Body of pancreas (tissue), 4 donors: Measurements from ENCODE around the gene CDKAL1.

ENCODE experiments used
- POLR2A ChIP-seq, 3 donors: fragments of 450-650 bp; IDR thresholded peaks; one replicate each; pipeline ENCODE4 v1.6.1; 2016; ENCODE audit warnings: antibody characterized with exemption in 3 of 3, mild to moderate bottlenecking in 2 of 3
- TF ChIP-seq, protein P1 (sequence below), 7 experiments: fragments of 450-650 bp in 4 of 7; fragments of 200-600 bp in 3 of 7; sonication (generic) in 3 of 7; IDR thresholded peaks; one replicate each; pipeline ENCODE4 v1.5.1; 2016 to 2019; ENCODE audit warnings: antibody characterized with exemption in 7 of 7

DNA sequence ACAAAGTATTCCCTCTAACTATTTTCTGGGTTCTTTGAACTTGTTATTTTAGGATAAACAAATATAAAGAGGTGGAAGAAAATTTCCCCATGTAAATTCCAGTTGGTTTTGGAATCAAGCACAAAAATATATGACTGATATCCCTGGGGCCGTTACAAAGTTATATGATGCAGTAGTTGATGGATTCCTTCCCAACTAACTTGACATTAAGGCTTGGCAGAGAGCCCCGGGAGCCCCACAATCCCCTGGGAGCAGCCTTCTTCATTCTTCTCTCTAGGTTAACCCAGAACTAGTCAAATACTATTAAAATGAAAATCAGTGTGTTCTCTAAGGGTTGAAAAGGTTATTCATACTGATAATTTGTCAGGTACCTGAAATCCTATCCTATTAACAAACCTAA is 550.4 kb downstream of the CDKAL1 start:
- TF ChIP-seq, protein P1, sequence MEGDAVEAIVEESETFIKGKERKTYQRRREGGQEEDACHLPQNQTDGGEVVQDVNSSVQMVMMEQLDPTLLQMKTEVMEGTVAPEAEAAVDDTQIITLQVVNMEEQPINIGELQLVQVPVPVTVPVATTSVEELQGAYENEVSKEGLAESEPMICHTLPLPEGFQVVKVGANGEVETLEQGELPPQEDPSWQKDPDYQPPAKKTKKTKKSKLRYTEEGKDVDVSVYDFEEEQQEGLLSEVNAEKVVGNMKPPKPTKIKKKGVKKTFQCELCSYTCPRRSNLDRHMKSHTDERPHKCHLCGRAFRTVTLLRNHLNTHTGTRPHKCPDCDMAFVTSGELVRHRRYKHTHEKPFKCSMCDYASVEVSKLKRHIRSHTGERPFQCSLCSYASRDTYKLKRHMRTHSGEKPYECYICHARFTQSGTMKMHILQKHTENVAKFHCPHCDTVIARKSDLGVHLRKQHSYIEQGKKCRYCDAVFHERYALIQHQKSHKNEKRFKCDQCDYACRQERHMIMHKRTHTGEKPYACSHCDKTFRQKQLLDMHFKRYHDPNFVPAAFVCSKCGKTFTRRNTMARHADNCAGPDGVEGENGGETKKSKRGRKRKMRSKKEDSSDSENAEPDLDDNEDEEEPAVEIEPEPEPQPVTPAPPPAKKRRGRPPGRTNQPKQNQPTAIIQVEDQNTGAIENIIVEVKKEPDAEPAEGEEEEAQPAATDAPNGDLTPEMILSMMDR (IDR thresholded peaks at IDR 0.05), result no peak
- TF ChIP-seq POLR2A (IDR thresholded peaks at IDR 0.05), result no peak
